WTC11 (cell line): ENCODE data around the gene GRM4.

Experiments used
- FOXK1 ChIP-seq: sonication (generic); formaldehyde crosslinking; IDR thresholded peaks from 2 replicates; pipeline ENCODE4 v1.8.0; 2022; ENCODE audit warnings: mild to moderate bottlenecking, moderate library complexity, missing genetic modification reagents
- JAZF1 ChIP-seq: fragments of 250-450 bp; sonication (Bioruptor Pico); IDR thresholded peaks from 2 replicates; pipeline ENCODE4 v1.9.0; 2021; ENCODE audit warnings: moderate library complexity, mild to moderate bottlenecking, inconsistent platforms
- MXD4 ChIP-seq: fragments of 250-450 bp; sonication (Bioruptor Pico); IDR thresholded peaks from 2 replicates; pipeline ENCODE4 v1.8.0; 2021; ENCODE audit warnings: mild to moderate bottlenecking, moderate library complexity, borderline replicate concordance
- NR3C1 ChIP-seq: sonication (generic); formaldehyde crosslinking; conservative IDR thresholded peaks from 2 replicates; pipeline ENCODE4 v1.8.1; 2023; ENCODE audit warnings: low read depth, mild to moderate bottlenecking, missing genetic modification reagents
- SMAD3 ChIP-seq: sonication (generic); formaldehyde crosslinking; IDR thresholded peaks from 2 replicates; pipeline ENCODE4 v1.8.0; 2022; ENCODE audit warnings: missing genetic modification reagents, mild to moderate bottlenecking, borderline replicate concordance
- TF ChIP-seq, protein P1 (sequence below): sonication (generic); formaldehyde crosslinking; IDR thresholded peaks from 2 replicates; pipeline ENCODE4 v1.8.0; 2022; ENCODE audit warnings: mild to moderate bottlenecking, missing genetic modification reagents
- TF ChIP-seq, protein P2 (sequence below): fragments of 200-600 bp; IDR thresholded peaks from 2 replicates; pipeline ENCODE4 v1.8.0; 2022; ENCODE audit warnings: antibody characterized with exemption
- TF ChIP-seq, protein P3 (sequence below): sonication (generic); formaldehyde crosslinking; IDR thresholded peaks from 2 replicates; pipeline ENCODE4 v1.8.1; 2022; ENCODE audit warnings: low read depth, missing genetic modification reagents, borderline replicate concordance
- TF ChIP-seq, protein P4 (sequence below): sonication (generic); formaldehyde crosslinking; IDR thresholded peaks from 2 replicates; pipeline ENCODE4 v1.8.0; 2023; ENCODE audit warnings: missing genetic modification reagents
- TF ChIP-seq, protein P5 (sequence below): sonication (generic); formaldehyde crosslinking; IDR thresholded peaks from 2 replicates; pipeline ENCODE4 v1.8.0; 2022; ENCODE audit warnings: mild to moderate bottlenecking, missing genetic modification reagents
- TF ChIP-seq, protein P6 (sequence below): sonication (generic); formaldehyde crosslinking; IDR thresholded peaks from 2 replicates; pipeline ENCODE4 v1.8.1; 2022; ENCODE audit warnings: low read depth, mild to moderate bottlenecking, moderate library complexity, missing genetic modification reagents, borderline replicate concordance
- TF ChIP-seq, protein P7 (sequence below): fragments of 250-450 bp; sonication (Bioruptor Pico); IDR thresholded peaks from 2 replicates; pipeline ENCODE4 v2.1.2; 2022; ENCODE audit warnings: mild to moderate bottlenecking, moderate library complexity
- TF ChIP-seq, protein P8 (sequence below): sonication (generic); formaldehyde crosslinking; conservative IDR thresholded peaks from 2 replicates; pipeline ENCODE4 v1.8.1; 2023; ENCODE audit warnings: mild to moderate bottlenecking, low read depth, missing genetic modification reagents, moderate library complexity
- TF ChIP-seq, protein P9 (sequence below): sonication (generic); formaldehyde crosslinking; IDR thresholded peaks from 2 replicates; pipeline ENCODE4 v1.8.1; 2023; ENCODE audit warnings: mild to moderate bottlenecking, moderate library complexity, missing genetic modification reagents

DNA sequence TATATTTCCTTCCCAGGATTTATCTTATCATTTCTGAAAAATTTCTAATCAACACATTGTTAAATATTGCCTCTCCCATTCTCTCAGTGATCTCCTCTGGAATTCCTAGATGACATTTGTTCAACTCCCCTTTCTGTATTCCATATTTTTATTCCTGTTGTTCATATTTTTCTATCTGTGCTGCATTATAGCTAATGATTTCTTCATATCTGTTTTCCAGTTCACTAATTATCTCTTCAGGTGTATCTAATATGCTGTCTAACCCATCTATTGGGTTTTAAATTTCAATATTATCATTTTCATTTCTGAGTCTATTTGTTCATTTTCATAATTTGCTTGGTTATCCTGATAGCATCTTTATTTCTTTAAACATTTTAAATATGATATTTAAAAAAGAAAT lies 141.9 kb downstream of the GRM4 start:
- TF ChIP-seq, protein P1, sequence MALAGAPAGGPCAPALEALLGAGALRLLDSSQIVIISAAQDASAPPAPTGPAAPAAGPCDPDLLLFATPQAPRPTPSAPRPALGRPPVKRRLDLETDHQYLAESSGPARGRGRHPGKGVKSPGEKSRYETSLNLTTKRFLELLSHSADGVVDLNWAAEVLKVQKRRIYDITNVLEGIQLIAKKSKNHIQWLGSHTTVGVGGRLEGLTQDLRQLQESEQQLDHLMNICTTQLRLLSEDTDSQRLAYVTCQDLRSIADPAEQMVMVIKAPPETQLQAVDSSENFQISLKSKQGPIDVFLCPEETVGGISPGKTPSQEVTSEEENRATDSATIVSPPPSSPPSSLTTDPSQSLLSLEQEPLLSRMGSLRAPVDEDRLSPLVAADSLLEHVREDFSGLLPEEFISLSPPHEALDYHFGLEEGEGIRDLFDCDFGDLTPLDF (CRISPR knock-in tag) = no peak
- TF ChIP-seq, protein P2, sequence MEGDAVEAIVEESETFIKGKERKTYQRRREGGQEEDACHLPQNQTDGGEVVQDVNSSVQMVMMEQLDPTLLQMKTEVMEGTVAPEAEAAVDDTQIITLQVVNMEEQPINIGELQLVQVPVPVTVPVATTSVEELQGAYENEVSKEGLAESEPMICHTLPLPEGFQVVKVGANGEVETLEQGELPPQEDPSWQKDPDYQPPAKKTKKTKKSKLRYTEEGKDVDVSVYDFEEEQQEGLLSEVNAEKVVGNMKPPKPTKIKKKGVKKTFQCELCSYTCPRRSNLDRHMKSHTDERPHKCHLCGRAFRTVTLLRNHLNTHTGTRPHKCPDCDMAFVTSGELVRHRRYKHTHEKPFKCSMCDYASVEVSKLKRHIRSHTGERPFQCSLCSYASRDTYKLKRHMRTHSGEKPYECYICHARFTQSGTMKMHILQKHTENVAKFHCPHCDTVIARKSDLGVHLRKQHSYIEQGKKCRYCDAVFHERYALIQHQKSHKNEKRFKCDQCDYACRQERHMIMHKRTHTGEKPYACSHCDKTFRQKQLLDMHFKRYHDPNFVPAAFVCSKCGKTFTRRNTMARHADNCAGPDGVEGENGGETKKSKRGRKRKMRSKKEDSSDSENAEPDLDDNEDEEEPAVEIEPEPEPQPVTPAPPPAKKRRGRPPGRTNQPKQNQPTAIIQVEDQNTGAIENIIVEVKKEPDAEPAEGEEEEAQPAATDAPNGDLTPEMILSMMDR = no peak
- TF ChIP-seq, protein P3, sequence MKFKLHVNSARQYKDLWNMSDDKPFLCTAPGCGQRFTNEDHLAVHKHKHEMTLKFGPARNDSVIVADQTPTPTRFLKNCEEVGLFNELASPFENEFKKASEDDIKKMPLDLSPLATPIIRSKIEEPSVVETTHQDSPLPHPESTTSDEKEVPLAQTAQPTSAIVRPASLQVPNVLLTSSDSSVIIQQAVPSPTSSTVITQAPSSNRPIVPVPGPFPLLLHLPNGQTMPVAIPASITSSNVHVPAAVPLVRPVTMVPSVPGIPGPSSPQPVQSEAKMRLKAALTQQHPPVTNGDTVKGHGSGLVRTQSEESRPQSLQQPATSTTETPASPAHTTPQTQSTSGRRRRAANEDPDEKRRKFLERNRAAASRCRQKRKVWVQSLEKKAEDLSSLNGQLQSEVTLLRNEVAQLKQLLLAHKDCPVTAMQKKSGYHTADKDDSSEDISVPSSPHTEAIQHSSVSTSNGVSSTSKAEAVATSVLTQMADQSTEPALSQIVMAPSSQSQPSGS (CRISPR knock-in tag) = no peak
- TF ChIP-seq, protein P4, sequence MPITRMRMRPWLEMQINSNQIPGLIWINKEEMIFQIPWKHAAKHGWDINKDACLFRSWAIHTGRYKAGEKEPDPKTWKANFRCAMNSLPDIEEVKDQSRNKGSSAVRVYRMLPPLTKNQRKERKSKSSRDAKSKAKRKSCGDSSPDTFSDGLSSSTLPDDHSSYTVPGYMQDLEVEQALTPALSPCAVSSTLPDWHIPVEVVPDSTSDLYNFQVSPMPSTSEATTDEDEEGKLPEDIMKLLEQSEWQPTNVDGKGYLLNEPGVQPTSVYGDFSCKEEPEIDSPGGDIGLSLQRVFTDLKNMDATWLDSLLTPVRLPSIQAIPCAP (CRISPR knock-in tag) = no peak
- TF ChIP-seq, protein P5, sequence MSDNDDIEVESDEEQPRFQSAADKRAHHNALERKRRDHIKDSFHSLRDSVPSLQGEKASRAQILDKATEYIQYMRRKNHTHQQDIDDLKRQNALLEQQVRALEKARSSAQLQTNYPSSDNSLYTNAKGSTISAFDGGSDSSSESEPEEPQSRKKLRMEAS (CRISPR knock-in tag) = no peak
- TF ChIP-seq, protein P6, sequence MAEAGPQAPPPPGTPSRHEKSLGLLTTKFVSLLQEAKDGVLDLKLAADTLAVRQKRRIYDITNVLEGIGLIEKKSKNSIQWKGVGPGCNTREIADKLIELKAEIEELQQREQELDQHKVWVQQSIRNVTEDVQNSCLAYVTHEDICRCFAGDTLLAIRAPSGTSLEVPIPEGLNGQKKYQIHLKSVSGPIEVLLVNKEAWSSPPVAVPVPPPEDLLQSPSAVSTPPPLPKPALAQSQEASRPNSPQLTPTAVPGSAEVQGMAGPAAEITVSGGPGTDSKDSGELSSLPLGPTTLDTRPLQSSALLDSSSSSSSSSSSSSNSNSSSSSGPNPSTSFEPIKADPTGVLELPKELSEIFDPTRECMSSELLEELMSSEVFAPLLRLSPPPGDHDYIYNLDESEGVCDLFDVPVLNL = no peak
- TF ChIP-seq, protein P7, sequence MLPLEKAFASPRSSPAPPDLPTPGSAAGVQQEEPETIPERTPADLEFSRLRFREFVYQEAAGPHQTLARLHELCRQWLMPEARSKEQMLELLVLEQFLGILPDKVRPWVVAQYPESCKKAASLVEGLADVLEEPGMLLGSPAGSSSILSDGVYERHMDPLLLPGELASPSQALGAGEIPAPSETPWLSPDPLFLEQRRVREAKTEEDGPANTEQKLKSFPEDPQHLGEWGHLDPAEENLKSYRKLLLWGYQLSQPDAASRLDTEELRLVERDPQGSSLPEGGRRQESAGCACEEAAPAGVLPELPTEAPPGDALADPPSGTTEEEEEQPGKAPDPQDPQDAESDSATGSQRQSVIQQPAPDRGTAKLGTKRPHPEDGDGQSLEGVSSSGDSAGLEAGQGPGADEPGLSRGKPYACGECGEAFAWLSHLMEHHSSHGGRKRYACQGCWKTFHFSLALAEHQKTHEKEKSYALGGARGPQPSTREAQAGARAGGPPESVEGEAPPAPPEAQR = no peak
- TF ChIP-seq NR3C1 (CRISPR knock-in tag) (no peak), SMAD3 (CRISPR knock-in tag) (no peak), FOXK1 (CRISPR knock-in tag) (no peak), JAZF1 (CRISPR knock-in tag) (no peak), MXD4 (CRISPR knock-in tag) (no peak)
- TF ChIP-seq, protein P8, sequence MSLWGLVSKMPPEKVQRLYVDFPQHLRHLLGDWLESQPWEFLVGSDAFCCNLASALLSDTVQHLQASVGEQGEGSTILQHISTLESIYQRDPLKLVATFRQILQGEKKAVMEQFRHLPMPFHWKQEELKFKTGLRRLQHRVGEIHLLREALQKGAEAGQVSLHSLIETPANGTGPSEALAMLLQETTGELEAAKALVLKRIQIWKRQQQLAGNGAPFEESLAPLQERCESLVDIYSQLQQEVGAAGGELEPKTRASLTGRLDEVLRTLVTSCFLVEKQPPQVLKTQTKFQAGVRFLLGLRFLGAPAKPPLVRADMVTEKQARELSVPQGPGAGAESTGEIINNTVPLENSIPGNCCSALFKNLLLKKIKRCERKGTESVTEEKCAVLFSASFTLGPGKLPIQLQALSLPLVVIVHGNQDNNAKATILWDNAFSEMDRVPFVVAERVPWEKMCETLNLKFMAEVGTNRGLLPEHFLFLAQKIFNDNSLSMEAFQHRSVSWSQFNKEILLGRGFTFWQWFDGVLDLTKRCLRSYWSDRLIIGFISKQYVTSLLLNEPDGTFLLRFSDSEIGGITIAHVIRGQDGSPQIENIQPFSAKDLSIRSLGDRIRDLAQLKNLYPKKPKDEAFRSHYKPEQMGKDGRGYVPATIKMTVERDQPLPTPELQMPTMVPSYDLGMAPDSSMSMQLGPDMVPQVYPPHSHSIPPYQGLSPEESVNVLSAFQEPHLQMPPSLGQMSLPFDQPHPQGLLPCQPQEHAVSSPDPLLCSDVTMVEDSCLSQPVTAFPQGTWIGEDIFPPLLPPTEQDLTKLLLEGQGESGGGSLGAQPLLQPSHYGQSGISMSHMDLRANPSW (CRISPR knock-in tag) = no peak
- TF ChIP-seq, protein P9, sequence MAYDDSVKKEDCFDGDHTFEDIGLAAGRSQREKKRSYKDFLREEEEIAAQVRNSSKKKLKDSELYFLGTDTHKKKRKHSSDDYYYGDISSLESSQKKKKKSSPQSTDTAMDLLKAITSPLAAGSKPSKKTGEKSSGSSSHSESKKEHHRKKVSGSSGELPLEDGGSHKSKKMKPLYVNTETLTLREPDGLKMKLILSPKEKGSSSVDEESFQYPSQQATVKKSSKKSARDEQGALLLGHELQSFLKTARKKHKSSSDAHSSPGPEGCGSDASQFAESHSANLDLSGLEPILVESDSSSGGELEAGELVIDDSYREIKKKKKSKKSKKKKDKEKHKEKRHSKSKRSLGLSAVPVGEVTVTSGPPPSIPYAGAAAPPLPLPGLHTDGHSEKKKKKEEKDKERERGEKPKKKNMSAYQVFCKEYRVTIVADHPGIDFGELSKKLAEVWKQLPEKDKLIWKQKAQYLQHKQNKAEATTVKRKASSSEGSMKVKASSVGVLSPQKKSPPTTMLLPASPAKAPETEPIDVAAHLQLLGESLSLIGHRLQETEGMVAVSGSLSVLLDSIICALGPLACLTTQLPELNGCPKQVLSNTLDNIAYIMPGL = no peak
